SK-MEL-5 (cell line): Measurements from ENCODE around the gene MAP1B. TPM values are rescaled to one million over a fixed set of nuclear protein-coding genes. Genes with fewer than 3 reads are reported as not detected.

ENCODE experiments used
- DNase-seq: peaks from one replicate; pipeline ENCODE4 v3.0.0-alpha.2; 2016; ENCODE audit warnings: low read depth, low spot score
- in situ Hi-C: cut with HindIII; loops from 2 replicates; pipeline ENCODE4 v1.10.0; 2016; ENCODE audit warnings: low sequenced_read_pairs, high pct_unique_total_duplicates, low pct_unique_long_range_greater_than_20kb
- total RNA-seq: library from RNA; depleted of rRNA; stranded (reverse); fragments of >200 nt; shearing (Covaris generic); gene quantifications from 2 replicates; pipeline ENCODE4 v1.2.3, GENCODE V29; 2014

The MAP1B gene
- total RNA-seq, 1 experiment from 2014 or later: 3.1 TPM

- no peak for DNase-seq
- in situ Hi-C loops: no loop called here
These were observed 92.4 kb downstream of the MAP1B start for GRCh38 chr5:72199681-72200080.

DNA sequence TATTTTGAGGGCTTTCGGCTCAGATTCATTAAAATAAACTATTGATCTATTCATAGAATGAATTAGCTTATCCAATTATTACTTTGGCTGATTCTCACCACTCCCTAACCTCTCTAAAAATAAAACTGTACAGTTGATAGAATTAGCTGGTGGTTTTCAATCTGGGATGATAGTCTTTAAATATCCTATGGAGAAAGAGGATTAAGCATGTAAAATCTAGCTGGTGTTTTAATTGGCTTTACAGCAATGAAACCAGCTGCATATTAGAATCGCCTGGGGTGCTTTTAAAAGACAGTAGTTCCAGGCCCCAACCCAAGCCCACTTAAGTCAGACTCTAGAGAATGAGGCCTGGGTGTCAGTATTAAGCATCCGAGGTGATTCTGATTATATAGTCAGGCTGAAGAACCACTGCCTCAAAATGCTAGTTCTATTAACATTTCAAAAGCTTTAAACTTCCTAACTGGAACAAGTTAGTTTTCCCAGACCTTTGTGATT is 95.1 kb downstream of the MAP1B start:
- no peak for DNase-seq
- in situ Hi-C loops: no loop called here

DNA sequence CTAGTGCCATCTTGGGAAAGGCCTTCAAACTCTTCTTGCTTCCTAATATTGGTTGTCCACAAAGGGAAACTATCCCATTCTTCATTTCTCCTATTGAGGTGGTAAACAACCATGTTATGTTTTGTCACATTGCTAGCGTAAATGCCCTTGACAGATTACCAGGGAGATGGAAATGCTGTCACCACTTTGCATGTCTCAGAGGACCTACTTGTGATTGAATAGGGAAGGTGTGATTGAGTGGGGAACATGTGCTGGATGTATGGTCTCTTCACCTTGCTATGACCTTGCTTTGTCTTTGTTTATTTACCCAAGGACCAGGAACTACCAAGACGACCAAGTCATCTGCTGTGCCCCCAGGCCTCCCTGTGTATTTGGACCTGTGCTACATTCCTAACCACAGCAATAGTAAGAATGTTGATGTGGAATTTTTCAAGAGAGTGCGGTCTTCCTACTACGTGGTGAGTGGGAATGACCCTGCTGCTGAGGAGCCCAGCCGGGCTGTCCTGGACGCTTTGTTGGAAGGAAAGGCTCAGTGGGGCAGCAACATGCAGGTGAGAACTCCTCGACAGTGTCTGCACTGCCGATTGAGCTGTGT is 96.1 kb downstream of the MAP1B start:
- in situ Hi-C loops: no loop called here
- no peak for DNase-seq

DNA sequence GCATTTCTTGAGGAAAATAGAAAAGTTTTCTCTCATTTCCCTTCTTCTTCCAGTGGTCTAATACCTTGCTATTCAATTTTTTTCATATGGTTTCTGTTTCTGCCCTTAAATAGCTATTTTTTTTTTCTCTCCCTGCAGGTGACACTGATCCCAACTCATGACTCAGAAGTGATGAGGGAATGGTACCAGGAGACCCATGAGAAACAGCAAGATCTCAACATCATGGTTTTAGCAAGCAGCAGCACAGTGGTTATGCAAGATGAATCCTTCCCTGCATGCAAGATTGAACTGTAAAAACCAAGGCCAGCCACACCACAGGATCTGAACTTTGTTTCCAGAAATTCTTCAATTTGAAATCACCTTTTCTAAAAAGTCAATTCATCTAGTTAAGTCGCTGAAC is 97.7 kb downstream of the MAP1B start:
- in situ Hi-C loops: no loop called here
- DNase-seq: no peak

GRCh38 chr5:72205431-72206009 is 98.2 kb downstream of the MAP1B start:
- DNase-seq: no peak
- in situ Hi-C loops: no loop called here

DNA sequence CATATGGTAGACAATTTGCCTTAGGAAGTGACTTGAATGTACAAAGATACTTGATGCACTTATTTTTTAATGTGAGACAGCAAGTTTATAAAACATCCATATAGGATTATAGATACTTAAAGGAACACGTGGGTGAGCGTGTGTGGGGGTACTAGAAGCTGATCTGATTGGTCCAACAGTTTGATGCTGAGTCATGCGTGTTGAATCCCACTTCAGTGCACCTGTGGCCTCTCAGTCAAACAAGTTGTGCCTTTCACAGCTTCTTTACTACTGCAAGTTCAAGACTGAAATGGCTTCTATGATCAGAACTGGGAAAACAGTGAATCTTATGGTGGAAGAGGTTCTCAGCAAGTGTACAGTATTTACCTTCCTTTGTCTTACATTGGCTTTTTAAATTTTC is 98.9 kb downstream of the MAP1B start:
- in situ Hi-C loops: no loop called here
- no peak for DNase-seq

- in situ Hi-C loops: no loop called here
- peak; percentile 44 for DNase-seq
These were observed 99.7 kb downstream of the MAP1B start for GRCh38 chr5:72206994-72207393.

DNA sequence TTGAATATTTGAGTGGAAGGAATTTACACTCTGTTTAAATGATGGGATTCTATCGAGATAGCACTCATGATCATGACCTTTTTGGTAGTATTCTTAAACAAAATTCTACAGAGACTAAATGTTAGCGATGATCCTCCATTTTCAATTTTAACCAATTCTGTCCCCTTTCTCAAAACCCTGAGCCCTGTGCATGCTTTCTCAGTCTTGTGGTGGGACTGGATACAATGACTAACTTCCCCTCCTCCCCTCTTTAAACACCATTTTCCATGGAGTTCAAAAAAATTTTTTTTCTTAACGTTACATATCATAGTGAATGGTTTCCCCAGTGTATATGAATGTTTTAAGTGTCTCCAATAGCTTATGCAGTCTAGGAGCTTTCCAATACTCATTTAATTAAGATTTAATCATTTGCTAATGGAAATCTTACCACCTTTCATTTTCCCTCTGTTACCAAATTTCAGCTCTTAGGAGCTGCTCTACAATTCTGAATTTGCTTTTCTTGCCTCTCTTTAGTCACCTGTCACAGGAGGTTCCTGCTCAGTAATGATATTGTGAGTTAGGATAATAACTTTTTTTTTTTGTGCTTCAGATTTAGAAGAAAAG is 101.2 kb downstream of the MAP1B start:
- in situ Hi-C loops: no loop called here

GRCh38 chr5:72209147-72210115 is 102.2 kb downstream of the MAP1B start:
- in situ Hi-C loops: no loop called here
- no peak for DNase-seq

More for the DNA sequence above, 101.2 kb downstream of the MAP1B start:
- DNase-seq: no peak

DNA sequence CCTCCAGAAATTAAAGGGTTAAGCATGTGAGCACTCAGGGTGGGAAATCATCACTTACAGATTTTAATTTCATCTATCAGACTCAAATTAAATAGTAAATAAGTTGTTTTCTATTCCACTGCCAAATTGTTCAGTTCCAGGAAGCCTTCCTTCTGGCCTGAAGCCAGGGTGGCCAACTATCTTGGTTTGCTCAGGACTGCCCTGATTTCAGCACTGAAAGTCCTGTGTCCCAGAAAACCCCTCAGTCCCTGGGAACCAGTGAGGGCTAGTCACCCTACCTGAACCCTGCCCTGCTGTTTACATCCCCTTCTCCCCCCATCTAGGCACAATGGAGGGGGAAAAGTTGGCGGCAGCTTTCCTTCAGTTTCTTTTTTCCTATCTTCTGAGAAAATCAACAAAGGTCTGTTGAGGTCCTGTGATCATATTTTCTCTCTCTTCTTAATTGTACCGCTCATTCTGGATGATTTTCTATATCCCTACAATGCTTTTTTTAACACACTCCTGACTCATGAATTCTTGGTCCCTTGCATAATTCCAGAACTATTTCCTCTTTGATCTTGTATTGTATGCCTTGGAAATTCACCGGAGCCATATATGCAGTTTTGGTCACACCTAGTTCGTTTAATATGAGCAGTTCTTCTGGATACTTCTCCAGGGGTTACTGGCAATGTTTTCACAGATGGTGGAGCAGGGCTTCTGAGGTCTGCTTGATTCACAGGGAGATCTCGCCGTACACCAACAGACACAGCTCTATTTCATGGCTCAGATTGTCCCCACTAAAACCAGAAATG is 103.8 kb downstream of the MAP1B start:
- DNase-seq: no peak
- in situ Hi-C loops: no loop called here

- in situ Hi-C loops: no loop called here
- DNase-seq: no peak
These were observed 104.9 kb downstream of the MAP1B start for GRCh38 chr5:72212171-72212570.

DNA sequence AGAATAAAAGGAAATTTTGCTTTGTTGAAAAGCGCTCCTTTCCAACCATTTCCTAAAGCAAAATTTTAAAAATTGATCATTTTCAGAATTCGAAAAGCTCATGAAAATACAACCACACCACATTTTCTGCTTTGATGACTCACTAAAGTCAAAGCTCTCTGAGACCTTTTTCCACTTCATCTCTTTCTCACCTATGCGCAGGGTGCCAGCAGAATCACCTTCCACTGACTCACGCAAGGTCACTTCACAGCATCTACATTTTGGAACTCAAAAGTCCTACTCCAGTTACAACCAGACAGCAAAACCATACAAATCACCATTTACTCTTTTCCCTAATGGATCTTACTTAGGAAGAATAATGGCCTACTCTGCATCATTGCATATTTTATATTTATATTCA is 106.2 kb downstream of the MAP1B start:
- DNase-seq: no peak
- in situ Hi-C loops: no loop called here

GRCh38 chr5:72214168-72214567 is 106.9 kb downstream of the MAP1B start:
- in situ Hi-C loops: no loop called here
- no peak for DNase-seq

- in situ Hi-C loops: no loop called here
- no peak for DNase-seq
These were observed 109.5 kb downstream of the MAP1B start for GRCh38 chr5:72216756-72217155.

DNA sequence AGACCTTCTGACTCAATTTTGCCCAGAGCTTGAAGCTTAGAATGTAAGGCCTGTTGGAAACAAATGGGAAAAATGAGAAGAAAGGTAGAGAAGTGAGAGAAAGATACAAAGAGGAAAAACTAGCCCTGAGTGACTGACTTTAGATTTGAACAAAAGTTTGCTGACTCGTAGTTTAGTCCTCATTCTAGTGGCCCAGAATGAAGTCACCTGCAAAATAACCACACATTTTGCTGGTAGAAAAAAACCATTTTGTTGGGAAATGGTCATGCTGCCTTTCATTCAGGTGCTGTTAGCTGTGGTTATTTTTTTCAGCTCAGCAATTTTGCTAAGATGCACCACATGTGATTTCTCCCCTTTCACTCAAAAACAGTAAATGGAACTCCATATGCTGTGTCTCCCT is 113.8 kb downstream of the MAP1B start:
- in situ Hi-C loops: no loop called here
- no peak for DNase-seq

DNA sequence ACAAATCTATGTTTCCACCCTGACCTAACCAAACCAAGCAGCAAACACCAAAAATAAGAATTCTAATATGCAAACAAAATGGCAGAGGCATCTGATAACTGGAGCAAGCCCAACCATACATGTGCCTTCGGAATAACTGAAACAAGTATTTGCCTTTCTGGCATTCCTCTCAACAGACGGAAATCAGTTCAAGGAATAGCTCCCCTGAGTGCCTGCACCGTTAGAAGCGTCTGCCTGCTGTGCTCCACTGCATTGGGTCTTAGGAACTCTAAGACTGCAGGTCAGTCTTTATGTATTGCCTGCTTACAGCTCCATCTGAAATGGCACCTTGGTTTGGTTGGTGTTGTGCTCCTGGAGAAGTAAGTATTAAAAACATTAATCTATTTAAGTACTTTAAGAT is 114.3 kb downstream of the MAP1B start:
- in situ Hi-C loops: no loop called here
- no peak for DNase-seq

- in situ Hi-C loops: no loop called here
- DNase-seq: no peak
These were observed 115.2 kb downstream of the MAP1B start for GRCh38 chr5:72222521-72222920.
